GM10847 (cell line): Measurements from ENCODE around the gene SMOC1.

Source experiments
- POLR2A ChIP-seq: IDR thresholded peaks from 2 replicates; pipeline ENCODE4 v1.6.1; 2011; ENCODE audit not compliant: insufficient read length; ENCODE audit errors: extremely low read depth

Gene SMOC1

GRCh38 chr14:69880893-69881292 lies 1.7 kb downstream of the SMOC1 start:
- no peak for TF ChIP-seq POLR2A

DNA sequence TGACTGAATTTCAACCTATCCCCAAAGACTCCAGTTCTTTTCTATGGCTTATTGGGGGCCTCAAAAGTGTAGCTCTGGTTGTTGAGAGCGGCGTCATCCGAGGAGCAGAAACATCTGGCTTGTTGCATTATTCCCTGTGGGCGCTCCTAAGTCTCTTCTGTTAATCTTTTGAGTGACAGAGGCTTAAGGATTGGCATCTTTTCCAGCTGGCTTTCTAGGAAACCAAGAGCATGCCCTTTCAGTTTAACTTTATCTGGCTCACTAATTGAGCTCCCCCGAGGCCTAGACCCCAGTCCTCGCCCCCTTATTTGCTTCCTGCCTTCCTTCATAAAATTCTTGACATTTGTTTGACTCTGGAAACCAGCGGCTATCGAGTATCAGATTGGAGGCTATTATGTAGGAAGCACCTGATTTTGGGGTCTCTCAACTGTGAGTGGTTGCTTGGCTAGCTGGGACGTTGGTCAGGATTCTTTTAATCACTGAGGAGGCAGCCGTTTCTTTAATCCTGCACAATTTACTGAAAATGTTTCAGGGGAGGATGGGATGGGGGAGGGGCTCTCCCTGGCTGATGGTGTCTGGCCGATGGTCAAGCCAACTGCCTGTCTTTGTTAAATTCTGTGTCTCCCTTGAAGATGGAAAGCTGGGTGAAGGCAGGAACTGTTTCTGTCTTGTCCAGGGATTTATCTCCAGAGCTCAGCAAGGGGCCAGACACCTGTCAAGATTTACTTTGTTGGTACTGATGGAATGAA lies 3.1 kb downstream of the SMOC1 start:
- TF ChIP-seq POLR2A, result no peak

- no peak for TF ChIP-seq POLR2A
Measured at GRCh38 chr14:69882915-69883314, 3.7 kb downstream of the SMOC1 start.

DNA sequence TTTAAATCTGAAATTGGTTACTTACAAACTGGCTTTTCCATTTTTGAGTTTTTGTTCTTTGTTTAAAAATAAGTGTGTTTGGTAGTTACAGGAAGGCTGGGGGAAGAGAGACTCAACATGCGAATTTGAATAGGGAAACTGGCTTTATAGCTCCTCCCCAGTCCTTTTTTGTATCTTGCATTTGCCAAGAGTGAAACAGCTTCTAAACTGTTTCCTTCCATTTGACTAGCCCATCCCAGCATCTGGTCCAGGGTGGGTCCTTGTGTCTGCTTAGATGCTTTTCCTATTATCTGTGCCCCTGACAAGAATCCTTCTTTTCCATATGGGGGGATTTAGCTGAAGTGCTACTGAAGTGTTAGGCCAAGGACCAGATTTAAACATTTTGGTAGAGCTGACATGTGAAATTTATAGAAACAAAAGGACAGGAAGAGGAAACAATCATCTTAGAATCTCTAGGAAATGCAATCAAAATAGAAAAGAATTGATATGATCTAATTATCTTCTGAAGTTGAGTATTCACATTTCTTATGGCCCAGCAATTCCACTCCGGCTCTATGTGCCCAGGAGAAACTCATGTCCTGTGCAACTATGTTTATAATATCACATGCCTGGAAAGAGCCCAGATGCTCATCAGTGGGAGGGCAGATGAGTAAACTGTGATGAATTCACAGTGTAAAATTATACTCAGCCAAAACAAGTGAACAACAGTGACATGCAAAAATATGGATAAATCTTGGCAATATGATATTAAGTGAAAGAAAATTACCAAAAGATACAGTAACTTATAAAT lies 7.4 kb downstream of the SMOC1 start:
- no peak for TF ChIP-seq POLR2A

DNA sequence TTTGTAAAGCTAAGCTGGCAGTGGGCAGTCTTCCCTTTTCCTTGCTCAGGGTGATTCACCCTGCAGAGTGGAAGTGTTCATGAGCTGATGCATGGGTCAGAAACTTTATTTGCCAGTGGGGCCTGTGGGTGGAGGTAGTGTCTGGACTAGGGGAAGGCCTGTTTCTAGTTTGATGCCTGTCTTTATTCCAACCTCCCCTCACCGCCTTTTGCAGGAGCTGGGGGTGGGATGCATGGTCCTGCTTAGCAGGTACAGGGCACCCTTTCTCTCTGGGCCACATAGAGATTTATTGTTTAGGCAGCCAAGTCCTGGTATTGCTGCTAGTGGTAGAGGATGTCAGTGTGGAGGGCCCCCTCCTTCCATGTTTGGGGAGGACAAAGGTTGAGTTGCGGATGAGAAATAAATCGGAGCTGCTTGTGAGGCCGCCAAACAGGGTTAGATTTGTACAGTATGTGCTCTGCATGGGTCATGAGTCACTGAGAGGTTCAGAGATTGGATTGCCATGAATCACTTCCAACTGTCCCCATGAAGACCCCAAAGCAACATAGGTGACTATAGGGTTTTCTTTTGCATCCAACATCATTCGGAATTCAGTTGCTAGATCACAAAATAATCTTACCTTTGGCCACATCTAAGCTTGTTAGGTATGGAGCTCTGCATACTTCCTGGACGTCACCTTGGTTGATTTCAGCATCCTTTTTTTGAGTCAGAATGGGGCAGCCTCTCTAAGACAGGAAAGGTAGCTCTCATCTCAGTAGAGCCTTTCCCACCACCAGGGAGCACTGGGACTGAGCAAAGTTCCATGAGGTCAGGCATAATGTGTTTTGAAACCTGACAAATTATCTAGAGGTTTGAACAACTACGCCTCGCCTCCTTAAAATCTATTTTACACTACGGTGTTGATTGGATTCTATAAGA lies 8.8 kb downstream of the SMOC1 start:
- TF ChIP-seq POLR2A, result no peak

DNA sequence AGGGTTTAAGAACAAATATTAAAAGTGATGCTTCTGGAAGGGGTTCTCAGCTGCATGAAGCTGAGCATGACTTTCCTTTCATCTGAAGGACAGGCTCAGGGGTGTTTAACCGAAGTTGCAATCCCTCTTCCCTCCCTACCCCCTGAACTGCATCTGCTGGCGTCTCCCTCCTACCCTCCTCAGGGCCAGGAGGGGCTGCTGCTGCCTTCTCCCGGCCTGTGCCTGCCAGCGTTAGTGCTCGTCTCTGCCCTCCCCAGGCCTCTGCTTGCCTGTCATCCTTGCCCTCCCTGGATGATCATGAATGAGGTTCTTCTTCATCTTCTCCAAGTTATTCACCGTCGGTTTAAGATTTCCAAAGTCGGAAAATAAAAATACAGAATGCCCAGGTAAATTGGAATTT lies 12.2 kb downstream of the SMOC1 start:
- no peak for TF ChIP-seq POLR2A

- no peak for TF ChIP-seq POLR2A
Measured at GRCh38 chr14:69895109-69895508, 15.9 kb downstream of the SMOC1 start.

DNA sequence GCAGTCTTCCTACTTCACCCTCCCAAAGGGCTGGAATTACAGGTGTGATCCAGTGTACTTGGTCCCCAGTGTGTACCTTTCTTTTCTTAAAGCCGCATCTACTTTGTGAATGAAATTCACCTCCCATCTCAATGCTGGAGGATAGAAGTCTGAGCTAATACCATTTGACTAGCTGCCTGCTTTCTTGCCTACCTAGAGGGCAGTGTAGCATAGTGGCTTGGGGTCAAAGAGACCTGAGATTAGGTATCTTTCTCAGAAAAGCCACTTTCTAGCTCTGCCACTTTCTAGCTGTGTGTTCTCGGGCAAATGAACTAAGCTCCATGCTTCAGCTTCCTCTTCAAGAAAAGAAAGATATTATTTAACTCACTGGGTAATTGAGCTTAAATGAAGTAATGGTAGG lies 16.9 kb downstream of the SMOC1 start:
- no peak for TF ChIP-seq POLR2A

DNA sequence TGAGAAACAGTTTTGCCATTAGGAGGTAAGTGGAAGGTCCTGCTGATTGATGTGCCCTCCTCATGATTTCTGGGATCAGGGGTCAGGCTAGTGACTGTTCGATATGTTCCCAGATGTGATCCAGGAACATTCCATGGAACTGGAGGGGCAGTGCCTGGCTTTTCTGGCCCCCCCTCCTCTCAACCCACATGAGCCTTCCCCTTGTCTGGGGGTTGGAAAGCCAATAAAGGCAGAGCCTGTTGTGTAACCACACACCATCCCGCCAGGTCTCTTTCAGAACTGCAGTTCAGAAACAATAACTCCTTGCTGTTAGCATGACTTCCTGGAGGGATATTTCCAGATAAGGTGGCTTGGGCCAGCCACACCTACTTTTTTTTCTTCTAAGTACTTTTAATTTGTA lies 17.8 kb downstream of the SMOC1 start:
- no peak for TF ChIP-seq POLR2A

DNA sequence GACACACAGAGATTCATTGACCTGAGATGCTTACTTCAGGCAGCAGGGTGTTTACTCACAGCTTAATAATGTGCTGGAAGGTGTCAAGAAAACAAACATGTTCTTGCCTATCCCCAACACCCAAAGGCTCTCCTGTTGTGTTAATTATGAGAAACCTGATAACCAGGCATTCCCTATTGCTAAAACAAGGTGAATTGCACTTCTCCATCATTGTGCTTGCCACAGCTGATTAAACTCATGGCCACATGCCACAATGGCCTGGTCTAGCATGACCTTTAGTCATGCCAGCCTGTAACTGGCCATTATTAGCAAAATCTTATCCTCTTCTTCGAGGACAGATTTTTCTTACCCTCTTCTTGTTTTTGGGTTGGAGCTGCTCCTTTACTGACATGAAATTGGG lies 21.4 kb downstream of the SMOC1 start:
- no peak for TF ChIP-seq POLR2A

- TF ChIP-seq POLR2A, result no peak
Measured at GRCh38 chr14:69901113-69901951, 22.1 kb downstream of the SMOC1 start.

- no peak for TF ChIP-seq POLR2A
Measured at GRCh38 chr14:69904246-69904645, 25.0 kb downstream of the SMOC1 start.

- TF ChIP-seq POLR2A, result no peak
Measured at GRCh38 chr14:69906201-69906600, 27.0 kb downstream of the SMOC1 start.

- no peak for TF ChIP-seq POLR2A
Measured at GRCh38 chr14:69909826-69910550, 30.8 kb downstream of the SMOC1 start.
